Measurements from ENCODE around the gene CLPTM1.

DNA sequence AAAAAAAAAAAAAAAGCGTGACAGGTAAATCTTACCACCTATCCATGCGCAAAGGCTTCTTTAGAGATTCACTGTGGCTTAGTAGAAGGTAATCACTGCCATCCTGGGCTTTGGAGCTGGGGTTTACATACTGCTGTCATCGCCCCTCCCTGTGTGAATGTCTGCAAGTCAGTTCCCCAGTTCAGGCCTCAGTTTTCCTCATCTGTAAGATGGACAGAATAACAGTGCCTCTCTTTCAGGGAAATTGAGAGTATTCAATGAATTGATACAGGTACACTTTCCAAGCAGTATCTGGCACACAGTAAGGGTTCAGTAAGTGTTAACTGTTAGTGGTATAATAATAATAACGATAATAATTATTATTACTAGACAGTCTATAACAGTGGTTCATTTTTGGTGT, 48.3 kb downstream of the CLPTM1 start:
- TF ChIP-seq, protein P1, sequence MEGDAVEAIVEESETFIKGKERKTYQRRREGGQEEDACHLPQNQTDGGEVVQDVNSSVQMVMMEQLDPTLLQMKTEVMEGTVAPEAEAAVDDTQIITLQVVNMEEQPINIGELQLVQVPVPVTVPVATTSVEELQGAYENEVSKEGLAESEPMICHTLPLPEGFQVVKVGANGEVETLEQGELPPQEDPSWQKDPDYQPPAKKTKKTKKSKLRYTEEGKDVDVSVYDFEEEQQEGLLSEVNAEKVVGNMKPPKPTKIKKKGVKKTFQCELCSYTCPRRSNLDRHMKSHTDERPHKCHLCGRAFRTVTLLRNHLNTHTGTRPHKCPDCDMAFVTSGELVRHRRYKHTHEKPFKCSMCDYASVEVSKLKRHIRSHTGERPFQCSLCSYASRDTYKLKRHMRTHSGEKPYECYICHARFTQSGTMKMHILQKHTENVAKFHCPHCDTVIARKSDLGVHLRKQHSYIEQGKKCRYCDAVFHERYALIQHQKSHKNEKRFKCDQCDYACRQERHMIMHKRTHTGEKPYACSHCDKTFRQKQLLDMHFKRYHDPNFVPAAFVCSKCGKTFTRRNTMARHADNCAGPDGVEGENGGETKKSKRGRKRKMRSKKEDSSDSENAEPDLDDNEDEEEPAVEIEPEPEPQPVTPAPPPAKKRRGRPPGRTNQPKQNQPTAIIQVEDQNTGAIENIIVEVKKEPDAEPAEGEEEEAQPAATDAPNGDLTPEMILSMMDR (IDR thresholded peaks at IDR 0.05), result no peak
- TF ChIP-seq POLR2A (IDR thresholded peaks at IDR 0.05), result no peak

All from testis (tissue), 2 donors.